K562 (cell line): ENCODE measurements around the gene C22orf39. TPM values are rescaled to one million over a fixed set of nuclear protein-coding genes. Genes with fewer than 3 reads are reported as not detected.

Experiments used
- CEBPG ChIP-seq, 3 experiments: fragments of 200-800 bp in 1 of 3; sonication (Bioruptor generic) in 1 of 3; sonication (generic) in 1 of 3; formaldehyde crosslinking in 1 of 3; IDR thresholded peaks in 2 of 3; conservative IDR thresholded peaks in 1 of 3; 2 replicates each; pipeline versions ENCODE4 v1.6.1 to v1.8.0; 2016 to 2022; ENCODE audit warnings: missing compliant biosample characterization in 2 of 3, missing genetic modification characterization in 2 of 3, mild to moderate bottlenecking in 1 of 3, missing genetic modification reagents in 1 of 3
- RERE ChIP-seq: sonication (generic); formaldehyde crosslinking; IDR thresholded peaks from 2 replicates; pipeline ENCODE4 v1.8.0; 2023; ENCODE audit warnings: missing genetic modification reagents, mild to moderate bottlenecking, borderline replicate concordance
- SIX5 ChIP-seq, 2 experiments: IDR thresholded peaks; 2 replicates each; pipeline ENCODE4 v1.6.1; 2011; ENCODE audit warnings: low read length in 2 of 2, borderline replicate concordance in 1 of 2, low read depth in 1 of 2, mild to moderate bottlenecking in 1 of 2, moderate library complexity in 1 of 2; ENCODE audit not compliant: insufficient read depth in 1 of 2
- SMARCA4 ChIP-seq: fragments of 450-650 bp; IDR thresholded peaks from 2 replicates; pipeline ENCODE4 v1.6.1; 2016
- SRF ChIP-seq, 2 experiments: fragments of 250-450, 450-650 bp in 1 of 2; sonication (Bioruptor Pico) in 1 of 2; sonication (generic) in 1 of 2; formaldehyde crosslinking; IDR thresholded peaks; 2 replicates each; pipeline versions ENCODE4 v1.5.0 to v1.5.1; 2020 to 2022; ENCODE audit warnings: mild to moderate bottlenecking in 1 of 2, missing genetic modification reagents in 1 of 2
- SRSF7 ChIP-seq: fragments of 200-400 bp; formaldehyde crosslinking; optimal IDR thresholded peaks from 2 replicates; pipeline ENCODE3; 2017; ENCODE audit warnings: mild to moderate bottlenecking, low read depth, low read length
- TCFL5 ChIP-seq: fragments of 250-450 bp; sonication (Bioruptor Pico); conservative IDR thresholded peaks from 2 replicates; pipeline ENCODE4 v1.6.1; 2021; ENCODE audit warnings: mild to moderate bottlenecking, moderate library complexity, matching md5 sums
- polyA plus RNA-seq, 8 experiments: library from polyadenylated mRNA; depleted of rRNA in 4 of 8; stranded (reverse) in 5 of 8; unstranded in 3 of 8; fragments of >200 nt; fragmentation: Nextera tagmentation in 2 of 8; fragmentation: Illumina TruSeq in 1 of 8; extraction: Ambion mirVana in 2 of 8; extraction: Trizol in 1 of 8; gene quantifications; 2 replicates each; pipeline versions ENCODE4 v1.2.1 to v1.2.3, GENCODE V29; 2011 to 2014; ENCODE audit warnings: inconsistent platforms in 1 of 8, missing spikeins in 1 of 8
- total RNA-seq, 7 experiments: library from RNA; depleted of rRNA in 6 of 7; stranded (reverse); fragments of >200 nt in 6 of 7; fragmentation: Illumina TruSeq in 2 of 7; extraction: Trizol in 2 of 7; gene quantifications; 2 replicates each; pipeline versions ENCODE4 v1.2.1 to v1.2.3, GENCODE V29; 2011 to 2021; ENCODE audit warnings: low replicate concordance in 1 of 7

Gene C22orf39
- total and polyA plus RNA-seq, 9 of the 15 experiments (the other 6 are each of a cell fraction or from before 2014, with no cell fraction given): 20.4 to 139 (median 66.8) TPM

- TF ChIP-seq RERE (CRISPR knock-in tag) (no peak), SRSF7 (no peak), SIX5 (IDR thresholded peaks at IDR 0.05; ENCODE audit: borderline replicate concordance in 1 of 2, insufficient read depth in 1 of 2, low read depth in 1 of 2, low read length in 2 of 2) (no peak), CEBPG (CRISPR knock-in tag; IDR thresholded peaks at IDR 0.05) (no peak), CEBPG (tag; conservative IDR thresholded peaks at IDR 0.05 in 1 of 2, IDR thresholded peaks at IDR 0.05 in 1 of 2) (no peak), SMARCA4 (no peak), TCFL5 (CRISPR knock-in tag) (no peak), SRF (CRISPR knock-in tag; IDR thresholded peaks at IDR 0.05) (no peak)
- TF ChIP-seq, all 486 proteins: peak for 8
Measured at GRCh38 chr22:19460036-19460435, 12.5 kb upstream of the C22orf39 start (continued).
